ENCODE data around the gene EVPL. TPM values are rescaled to one million over a fixed set of nuclear protein-coding genes. Genes with fewer than 3 reads are reported as not detected.
"Not testable (repeated sequence)": the region's sequence is repeated elsewhere in the genome, so short reads cannot be mapped to it uniquely, and the experiment has no call there.

The EVPL gene
- 0.80 and 5.4 TPM in 2 replicates for total RNA-seq (2014; rRNA removed; shearing (Covaris generic))

- no peak for DNase-seq (ENCODE audit: low spot score)
Observed at GRCh38 chr17:76027159-76027839, at the start of gene EVPL. Gene EVPL, minus strand, starts transcription at chr17:76027306. Its CDS starts 108 bp downstream, at chr17:76027198.

GRCh38 chr17:76076146-76076764 lies 49.1 kb upstream of the EVPL start:
- DNase-seq (ENCODE audit: low spot score), result no peak
- in situ Hi-C loops (cut with HindIII; ENCODE audit: low sequenced_read_pairs), result no loop called here

More at GRCh38 chr17:76027159-76027839, at the start of gene EVPL:
- in situ Hi-C loops (cut with HindIII; ENCODE audit: low sequenced_read_pairs), result loop anchor here (25.0 kb wide), 1 partner anchor 115 kb away; the partner anchor contains the start of gene MRPL38

GRCh38 chr17:76075364-76076145 lies 48.4 kb upstream of the EVPL start:
- DNase-seq (ENCODE audit: low spot score), result no peak
- in situ Hi-C loops (cut with HindIII; ENCODE audit: low sequenced_read_pairs), result no loop called here

GRCh38 chr17:76074390-76075363 lies 47.6 kb upstream of the EVPL start, which contains the start of gene GALR2:
Gene GALR2, plus strand, starts transcription at chr17:76074781. Its CDS starts 103 bp downstream, at chr17:76074884.
- in situ Hi-C loops (cut with HindIII; ENCODE audit: low sequenced_read_pairs), result no loop called here
- no peak for DNase-seq (ENCODE audit: low spot score)

GRCh38 chr17:76072148-76072858 lies 45.2 kb upstream of the EVPL start, which contains the start of gene SRP68:
Gene SRP68, minus strand, starts transcription at chr17:76072517. Its CDS starts 26 bp downstream, at chr17:76072491.
- in situ Hi-C loops (cut with HindIII; ENCODE audit: low sequenced_read_pairs), result no loop called here
- DNase-seq (ENCODE audit: low spot score), result peak; percentile 96

- in situ Hi-C loops (cut with HindIII; ENCODE audit: low sequenced_read_pairs), result no loop called here
- DNase-seq (ENCODE audit: low spot score), result no peak
Observed at GRCh38 chr17:76071531-76072147, 44.5 kb upstream of the EVPL start.

- DNase-seq (ENCODE audit: low spot score), result no peak
- in situ Hi-C loops (cut with HindIII; ENCODE audit: low sequenced_read_pairs), result no loop called here
Observed at GRCh38 chr17:76065775-76066174, 38.7 kb upstream of the EVPL start.

- DNase-seq (ENCODE audit: low spot score), result no peak
- in situ Hi-C loops (cut with HindIII; ENCODE audit: low sequenced_read_pairs), result no loop called here
Observed at GRCh38 chr17:76063875-76064546, 36.9 kb upstream of the EVPL start.

- in situ Hi-C loops (cut with HindIII; ENCODE audit: low sequenced_read_pairs); DNase-seq (ENCODE audit: low spot score): not testable (repeated sequence)
Observed at GRCh38 chr17:76058264-76058663, 31.2 kb upstream of the EVPL start.

- DNase-seq (ENCODE audit: low spot score), result no peak
- in situ Hi-C loops (cut with HindIII; ENCODE audit: low sequenced_read_pairs), result no loop called here
Observed at GRCh38 chr17:76056882-76057281, 29.8 kb upstream of the EVPL start.

- in situ Hi-C loops (cut with HindIII; ENCODE audit: low sequenced_read_pairs), result no loop called here
- DNase-seq (ENCODE audit: low spot score), result no peak
Observed at GRCh38 chr17:76054112-76054476, 27.0 kb upstream of the EVPL start.

GRCh38 chr17:76053246-76054111 lies 26.4 kb upstream of the EVPL start:
- in situ Hi-C loops (cut with HindIII; ENCODE audit: low sequenced_read_pairs), result no loop called here
- DNase-seq (ENCODE audit: low spot score), result no peak

GRCh38 chr17:76051561-76051960 lies 24.5 kb upstream of the EVPL start:
- no peak for DNase-seq (ENCODE audit: low spot score)
- in situ Hi-C loops (cut with HindIII; ENCODE audit: low sequenced_read_pairs), result no loop called here

GRCh38 chr17:76050538-76051467 lies 23.7 kb upstream of the EVPL start:
- in situ Hi-C loops (cut with HindIII; ENCODE audit: low sequenced_read_pairs), result no loop called here
- DNase-seq (ENCODE audit: low spot score), result no peak

- DNase-seq (ENCODE audit: low spot score), result no peak
- in situ Hi-C loops (cut with HindIII; ENCODE audit: low sequenced_read_pairs), result loop anchor here (25.0 kb wide), 1 partner anchor 138 kb away; the partner anchor contains the start of gene MRPL38
Observed at GRCh38 chr17:76049836-76050537, 22.9 kb upstream of the EVPL start.

Measured in G401 (cell line).